Measurements from ENCODE around the gene GMPR. TPM values are rescaled to one million over a fixed set of nuclear protein-coding genes. Genes with fewer than 3 reads are reported as not detected.
"Not testable (repeated sequence)": the region's sequence is repeated elsewhere in the genome, so short reads cannot be mapped to it uniquely, and the experiment has no call there.

The GMPR gene
- total RNA-seq, 1 experiment from 2014 or later: 24.0 TPM

DNA sequence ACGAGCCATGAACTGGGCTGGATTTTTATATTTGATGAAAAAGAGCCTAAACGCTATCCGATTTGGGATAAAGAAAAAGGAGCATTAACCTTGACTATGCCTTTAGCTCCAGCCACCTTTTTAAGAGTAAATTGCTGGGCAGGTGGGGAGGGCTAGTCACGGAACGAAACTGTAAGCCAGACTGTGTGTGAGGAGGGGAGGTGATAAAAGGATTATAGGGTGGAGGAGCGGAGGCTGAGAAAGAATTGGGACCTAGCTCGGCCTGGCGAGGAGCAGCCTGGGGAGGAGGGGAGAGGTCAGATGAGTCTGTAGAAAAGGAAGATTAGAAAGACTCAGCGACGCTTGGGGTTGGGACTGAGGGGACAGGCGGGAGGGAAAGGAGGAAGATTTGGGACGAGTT lies 24.4 kb downstream of the GMPR start:
- RAD21 ChIA-PET (ENCODE audit: low non-redundant PET in 1 of 2, low total read pairs in 2 of 2, uncharacterized antibody in 2 of 2, unreplicated experiment in 2 of 2); H3K79me2 ChIP-seq (ENCODE audit: insufficient read depth, low read length); H3K36me3 ChIP-seq (ENCODE audit: control insufficient read depth in 1 of 2, insufficient read depth in 2 of 2, low read length in 2 of 2); H3K9me2 ChIP-seq (ENCODE audit: insufficient read depth); ATAC-seq; H3K27me3 ChIP-seq (ENCODE audit: insufficient read depth, low read length); H3K4me2 ChIP-seq (ENCODE audit: low read length); H3K27ac ChIP-seq (ENCODE audit: low read depth, low read length); H3K9me3 ChIP-seq (ENCODE audit: control insufficient read depth in 1 of 2, insufficient read depth in 1 of 2, low read depth in 1 of 2, low read length in 2 of 2); intact Hi-C loops (cut with micrococcal nuclease); H3K4me1 ChIP-seq (ENCODE audit: control insufficient read depth in 1 of 2, insufficient read depth in 2 of 2, low read length in 2 of 2); DNase-seq (ENCODE audit: low read depth, low spot score); H4K20me1 ChIP-seq (ENCODE audit: insufficient read depth); CTCF ChIA-PET; BruUV-seq (replicated peaks); H3K4me3 ChIP-seq (replicated peaks in 1 of 2; ENCODE audit: low read depth in 1 of 2, low read length in 2 of 2); H2AFZ ChIP-seq (ENCODE audit: low read depth, low read length, poor library complexity, severe bottlenecking); POLR2A ChIA-PET; H3K9ac ChIP-seq (ENCODE audit: low read length): not testable (repeated sequence)

- H3K79me2 ChIP-seq (ENCODE audit: insufficient read depth, low read length); H3K9me2 ChIP-seq (ENCODE audit: insufficient read depth); ATAC-seq; H3K36me3 ChIP-seq (ENCODE audit: control insufficient read depth in 1 of 2, insufficient read depth in 2 of 2, low read length in 2 of 2); POLR2A ChIA-PET; DNase-seq (ENCODE audit: low read depth, low spot score); H3K4me3 ChIP-seq (replicated peaks in 1 of 2; ENCODE audit: low read depth in 1 of 2, low read length in 2 of 2); H3K9me3 ChIP-seq (ENCODE audit: control insufficient read depth in 1 of 2, insufficient read depth in 1 of 2, low read depth in 1 of 2, low read length in 2 of 2); H3K27me3 ChIP-seq (ENCODE audit: insufficient read depth, low read length); H4K20me1 ChIP-seq (ENCODE audit: insufficient read depth); intact Hi-C loops (cut with micrococcal nuclease); H3K4me1 ChIP-seq (ENCODE audit: control insufficient read depth in 1 of 2, insufficient read depth in 2 of 2, low read length in 2 of 2); H3K4me2 ChIP-seq (ENCODE audit: low read length); CTCF ChIA-PET; RAD21 ChIA-PET (ENCODE audit: low non-redundant PET in 1 of 2, low total read pairs in 2 of 2, uncharacterized antibody in 2 of 2, unreplicated experiment in 2 of 2); H3K27ac ChIP-seq (ENCODE audit: low read depth, low read length); H3K9ac ChIP-seq (ENCODE audit: low read length); BruUV-seq (replicated peaks); H2AFZ ChIP-seq (ENCODE audit: low read depth, low read length, poor library complexity, severe bottlenecking): not testable (repeated sequence)
Measured at GRCh38 chr6:16263464-16264099, 25.2 kb downstream of the GMPR start.

- Histone ChIP-seq H3K9ac (ENCODE audit: low read length) (no peak overlapping the region), H3K36me3 (ENCODE audit: control insufficient read depth in 1 of 2, insufficient read depth in 2 of 2, low read length in 2 of 2) (no peaks in the 10 kb centered on the region), H3K79me2 (ENCODE audit: insufficient read depth, low read length) (no peaks in the 10 kb centered on the region), H4K20me1 (ENCODE audit: insufficient read depth) (no peaks in the 10 kb centered on the region), H3K27me3 (ENCODE audit: insufficient read depth, low read length) (no peaks in the 10 kb centered on the region), H3K27ac (ENCODE audit: low read depth, low read length) (no peak overlapping the region), H3K4me3 (replicated peaks in 1 of 2; ENCODE audit: low read depth in 1 of 2, low read length in 2 of 2) (no peak overlapping the region), H2AFZ (ENCODE audit: low read depth, low read length, poor library complexity, severe bottlenecking) (no peak overlapping the region), H3K9me3 (ENCODE audit: control insufficient read depth in 1 of 2, insufficient read depth in 1 of 2, low read depth in 1 of 2, low read length in 2 of 2) (no peaks in the 10 kb centered on the region), H3K4me2 (ENCODE audit: low read length) (no peak overlapping the region), H3K4me1 (ENCODE audit: control insufficient read depth in 1 of 2, insufficient read depth in 2 of 2, low read length in 2 of 2) (peaks cover 0 to 5% of the 10 kb centered on the region in 2 experiments; a peak in 1 of 4 replicates), H3K9me2 (ENCODE audit: insufficient read depth) (no peaks in the 10 kb centered on the region)
- no peak for TF ChIP-seq SP1 (IDR thresholded peaks at IDR 0.05; ENCODE audit: low read depth)
- no peak for TF ChIP-seq YY1 (IDR thresholded peaks at IDR 0.05; ENCODE audit: extremely low read depth, insufficient replicate concordance, low read depth, low read length)
- TF ChIP-seq EZH2phosphoT487 (IDR thresholded peaks at IDR 0.05; ENCODE audit: borderline replicate concordance): no peak
- TF ChIP-seq CEBPB (IDR thresholded peaks at IDR 0.05; ENCODE audit: low read depth): no peak
- no peak for TF ChIP-seq FOSL1 (IDR thresholded peaks at IDR 0.05; ENCODE audit: low read depth)
- ATAC-seq (no peak), DNase-seq (ENCODE audit: low read depth, low spot score) (no peak)
- ChIA-PET POLR2A (no interaction called here), CTCF (no interaction called here), RAD21 (ENCODE audit: low non-redundant PET in 1 of 2, low total read pairs in 2 of 2, uncharacterized antibody in 2 of 2, unreplicated experiment in 2 of 2) (no interaction called here)
- BruUV-seq (replicated peaks): no TSS peak
- intact Hi-C loops (cut with micrococcal nuclease): no loop called here
Measured at GRCh38 chr6:16264785-16265184, 26.4 kb downstream of the GMPR start.
